ENCODE data around the gene PDE3B.
"Not testable (repeated sequence)": the region's sequence is repeated elsewhere in the genome, so short reads cannot be mapped to it uniquely, and the experiment has no call there.

PDE3B gene

GRCh38 chr11:14881576-14882193, 238.1 kb downstream of the PDE3B start:
- no peaks in the 10 kb centered on the region for H3K27me3 ChIP-seq (ENCODE audit: control insufficient read depth, insufficient read depth, low read length)
- no peak overlapping the region for H3K4me3 ChIP-seq (ENCODE audit: low read length)
- no peaks in the 10 kb centered on the region for H3K4me1 ChIP-seq (ENCODE audit: control insufficient read depth, low read depth, low read length)

DNA sequence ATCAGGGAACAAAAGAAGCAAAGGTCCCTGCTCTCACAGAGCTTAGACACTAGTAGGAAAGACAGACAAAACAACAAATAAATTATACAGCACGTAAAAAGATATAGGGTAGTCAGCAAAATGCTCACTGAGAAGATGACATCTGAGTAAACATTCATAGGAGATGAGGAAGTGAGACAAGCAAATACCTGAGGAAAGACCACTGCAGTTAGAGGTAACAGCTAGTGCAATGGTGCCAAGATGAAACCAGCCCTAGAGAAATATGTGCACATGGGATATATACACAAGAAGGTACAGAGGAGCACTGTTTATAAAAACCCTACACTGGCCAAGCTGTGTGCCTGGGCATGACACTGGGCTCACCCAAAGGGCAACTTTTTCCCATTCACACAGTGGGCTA, 238.6 kb downstream of the PDE3B start:
- no peak overlapping the region for H3K4me3 ChIP-seq (ENCODE audit: low read length)
- no peaks in the 10 kb centered on the region for H3K27me3 ChIP-seq (ENCODE audit: control insufficient read depth, insufficient read depth, low read length)
- H3K36me3 ChIP-seq (ENCODE audit: control insufficient read depth, low read depth, low read length), result peaks cover 6% of the 10 kb centered on the region

More at GRCh38 chr11:14881576-14882193, 238.1 kb downstream of the PDE3B start:
- Histone ChIP-seq H3K9ac (ENCODE audit: low read length) (no peak overlapping the region), H3K9me3 (ENCODE audit: control insufficient read depth, low read depth, low read length) (peaks cover 3% of the 10 kb centered on the region), H3K36me3 (ENCODE audit: control insufficient read depth, low read depth, low read length) (peaks cover 6% of the 10 kb centered on the region), H3K27ac (ENCODE audit: low read length) (no peak overlapping the region)

DNA sequence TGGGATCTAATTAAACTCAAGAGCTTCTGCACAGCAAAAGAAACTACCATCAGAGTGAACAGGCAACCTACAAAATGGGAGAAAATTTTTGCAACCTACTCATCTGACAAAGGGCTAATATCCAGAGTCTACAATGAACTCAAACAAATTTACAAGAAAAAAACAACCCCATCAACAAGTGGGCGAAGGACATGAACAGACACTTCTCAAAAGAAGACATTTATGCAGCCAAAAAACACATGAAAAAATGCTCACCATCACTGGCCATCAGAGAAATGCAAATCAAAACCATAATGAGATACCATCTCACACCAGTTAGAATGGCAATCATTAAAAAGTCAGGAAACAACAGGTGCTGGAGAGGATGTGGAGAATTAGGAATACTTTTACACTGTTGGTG, 240.1 kb downstream of the PDE3B start:
- H3K9me3 ChIP-seq (ENCODE audit: control insufficient read depth, low read depth, low read length); H3K36me3 ChIP-seq (ENCODE audit: control insufficient read depth, low read depth, low read length); H3K4me3 ChIP-seq (ENCODE audit: low read length); H3K4me1 ChIP-seq (ENCODE audit: control insufficient read depth, low read depth, low read length); H3K27me3 ChIP-seq (ENCODE audit: control insufficient read depth, insufficient read depth, low read length); H3K27ac ChIP-seq (ENCODE audit: low read length); H3K9ac ChIP-seq (ENCODE audit: low read length): not testable (repeated sequence)

More for the DNA sequence above, 238.6 kb downstream of the PDE3B start:
- Histone ChIP-seq H3K9ac (ENCODE audit: low read length) (no peak overlapping the region), H3K9me3 (ENCODE audit: control insufficient read depth, low read depth, low read length) (peaks cover 3% of the 10 kb centered on the region), H3K27ac (ENCODE audit: low read length) (no peak overlapping the region), H3K4me1 (ENCODE audit: control insufficient read depth, low read depth, low read length) (no peaks in the 10 kb centered on the region)

DNA sequence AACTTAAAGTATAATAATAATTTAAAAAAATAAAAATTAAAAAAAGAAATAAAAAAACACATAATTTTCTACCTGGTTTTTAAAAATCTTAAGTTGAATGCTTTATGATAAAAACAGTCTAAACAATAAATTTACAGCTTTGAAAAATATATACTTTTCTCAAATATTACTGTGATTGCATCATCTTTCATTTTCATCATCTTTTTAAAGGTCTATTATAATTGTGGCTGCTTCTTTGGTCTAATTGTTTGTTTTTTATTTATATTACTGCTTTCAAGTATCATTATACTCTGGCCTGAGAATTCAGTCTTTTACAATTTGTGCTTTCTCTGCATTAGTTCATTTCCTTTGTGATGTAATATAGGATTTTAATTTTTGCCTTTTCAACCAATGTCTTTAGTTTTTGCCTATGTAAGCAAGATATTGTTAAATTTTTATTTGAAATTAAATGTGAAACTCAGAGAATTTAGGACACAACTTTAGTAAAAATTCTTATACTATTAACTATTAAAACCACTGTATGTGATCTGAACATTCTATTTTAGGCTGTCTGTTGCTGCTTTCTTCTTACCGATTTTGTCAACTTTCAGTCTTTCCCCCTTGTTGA, 241.2 kb downstream of the PDE3B start:
- Histone ChIP-seq H3K4me1 (ENCODE audit: control insufficient read depth, low read depth, low read length) (no peaks in the 10 kb centered on the region), H3K9me3 (ENCODE audit: control insufficient read depth, low read depth, low read length) (peaks cover 3% of the 10 kb centered on the region), H3K27me3 (ENCODE audit: control insufficient read depth, insufficient read depth, low read length) (no peaks in the 10 kb centered on the region), H3K4me3 (ENCODE audit: low read length) (no peak overlapping the region), H3K9ac (ENCODE audit: low read length) (no peak overlapping the region), H3K36me3 (ENCODE audit: control insufficient read depth, low read depth, low read length) (no peaks in the 10 kb centered on the region), H3K27ac (ENCODE audit: low read length) (no peak overlapping the region)

DNA sequence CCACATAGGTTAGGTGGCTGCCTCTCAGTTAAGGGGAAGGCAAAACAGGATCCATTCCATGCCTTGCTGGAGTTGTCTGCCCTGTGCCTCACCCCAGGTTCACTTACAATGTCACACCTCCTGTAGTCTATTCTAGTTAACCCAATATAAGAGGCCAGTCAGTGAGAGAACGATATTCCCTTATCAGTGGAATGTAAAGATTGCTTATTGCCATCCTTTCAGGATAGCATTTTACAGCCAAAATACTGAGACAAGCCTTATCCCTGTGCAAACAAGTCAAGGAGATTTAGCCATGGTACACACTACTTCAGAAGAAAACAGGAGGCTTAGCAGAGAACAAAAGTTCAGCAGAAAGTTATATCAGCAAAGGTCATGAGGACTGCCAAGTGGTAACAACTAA, 242.9 kb downstream of the PDE3B start:
- H3K9me3 ChIP-seq (ENCODE audit: control insufficient read depth, low read depth, low read length), result peaks cover 3% of the 10 kb centered on the region
- peaks cover 11% of the 10 kb centered on the region for H3K27me3 ChIP-seq (ENCODE audit: control insufficient read depth, insufficient read depth, low read length)
- no peak overlapping the region for H3K9ac ChIP-seq (ENCODE audit: low read length)
- H3K27ac ChIP-seq (ENCODE audit: low read length), result no peak overlapping the region
- H3K4me1 ChIP-seq (ENCODE audit: control insufficient read depth, low read depth, low read length), result no peaks in the 10 kb centered on the region
- H3K36me3 ChIP-seq (ENCODE audit: control insufficient read depth, low read depth, low read length), result no peaks in the 10 kb centered on the region
- no peak overlapping the region for H3K4me3 ChIP-seq (ENCODE audit: low read length)

DNA sequence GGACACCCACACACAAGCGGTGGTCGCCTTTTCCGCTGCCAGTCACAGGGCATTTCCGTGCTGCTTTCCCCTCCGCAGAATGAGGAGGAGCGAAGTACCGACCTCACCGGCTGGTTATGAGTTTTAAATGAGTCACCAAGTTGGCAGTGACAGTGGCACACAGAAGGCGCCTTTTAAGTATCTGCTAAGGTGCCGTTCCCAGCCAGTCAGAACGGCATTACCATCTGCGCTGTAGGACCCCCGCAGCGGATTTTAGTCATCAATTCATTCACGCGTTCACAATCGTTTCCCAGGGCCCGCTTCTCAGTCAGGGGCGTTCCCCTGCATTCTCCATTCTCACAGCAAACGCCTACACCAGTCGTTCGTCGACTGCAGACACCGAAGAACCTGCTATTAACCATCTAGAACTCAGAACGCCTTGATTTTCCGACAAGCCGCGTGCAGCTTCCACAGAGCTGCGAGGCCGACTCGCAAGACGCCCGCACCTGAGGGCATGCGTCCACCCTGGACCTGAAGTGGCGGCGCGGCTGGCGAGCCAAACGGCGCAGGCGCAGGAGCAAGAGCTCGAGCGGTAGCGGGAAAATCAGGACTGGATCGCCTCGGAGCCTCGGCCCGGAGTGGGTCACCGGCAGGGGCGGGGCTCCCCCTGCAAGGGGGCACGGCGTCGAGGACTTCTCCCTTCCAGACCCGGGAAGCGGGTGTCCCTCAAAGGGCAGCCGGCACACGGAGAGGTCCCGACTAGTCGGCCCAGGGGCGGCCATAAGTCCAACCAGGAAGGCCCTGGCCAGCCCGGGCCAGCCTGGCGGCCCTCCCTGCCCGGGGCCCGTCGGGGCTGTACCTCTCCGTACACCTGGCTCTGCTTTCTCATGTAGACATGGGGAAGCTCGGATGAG, 247.8 kb downstream of the PDE3B start:
- Histone ChIP-seq H3K27ac (ENCODE audit: low read length) (no peak overlapping the region), H3K27me3 (ENCODE audit: control insufficient read depth, insufficient read depth, low read length) (peaks cover 28% of the 10 kb centered on the region), H3K9me3 (ENCODE audit: control insufficient read depth, low read depth, low read length) (no peaks in the 10 kb centered on the region), H3K36me3 (ENCODE audit: control insufficient read depth, low read depth, low read length) (no peaks in the 10 kb centered on the region), H3K4me1 (ENCODE audit: control insufficient read depth, low read depth, low read length) (no peaks in the 10 kb centered on the region), H3K9ac (ENCODE audit: low read length) (peak overlapping the region; percentile 40), H3K4me3 (ENCODE audit: low read length) (peak overlapping the region; percentile 69)

DNA sequence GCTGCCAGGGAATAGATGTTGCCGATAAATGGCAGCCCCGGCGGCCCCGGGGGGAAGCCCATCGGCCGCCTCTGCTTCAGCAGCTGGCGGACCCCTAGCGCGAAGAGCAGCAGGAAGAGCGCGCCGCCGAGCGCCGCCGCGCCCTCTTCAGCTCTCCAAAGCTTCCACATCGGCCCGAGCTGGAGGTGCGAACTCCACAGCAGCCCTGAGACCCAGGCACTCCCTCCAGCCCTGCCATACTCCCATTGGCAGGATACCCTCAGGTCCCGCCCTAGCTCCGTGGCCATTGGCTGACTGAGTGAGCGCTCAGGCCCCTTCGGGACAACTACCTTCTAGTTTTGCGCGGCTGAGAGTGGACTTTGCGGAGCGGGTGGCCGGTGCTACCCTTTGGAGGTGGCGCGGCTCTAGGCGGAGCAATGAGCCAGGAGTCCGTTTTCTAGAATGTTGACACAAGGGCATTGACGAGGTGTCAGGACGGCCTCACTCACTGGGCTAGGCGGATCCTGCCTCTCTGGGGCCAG, 248.5 kb downstream of the PDE3B start, which contains the start of gene CYP2R1:
CYP2R1 (minus strand) TSS at position 196 of the 521 bp plus-strand sequence; CDS start at position 170, 26 bp downstream.
- H3K36me3 ChIP-seq (ENCODE audit: control insufficient read depth, low read depth, low read length), result no peaks in the 10 kb centered on the region

DNA sequence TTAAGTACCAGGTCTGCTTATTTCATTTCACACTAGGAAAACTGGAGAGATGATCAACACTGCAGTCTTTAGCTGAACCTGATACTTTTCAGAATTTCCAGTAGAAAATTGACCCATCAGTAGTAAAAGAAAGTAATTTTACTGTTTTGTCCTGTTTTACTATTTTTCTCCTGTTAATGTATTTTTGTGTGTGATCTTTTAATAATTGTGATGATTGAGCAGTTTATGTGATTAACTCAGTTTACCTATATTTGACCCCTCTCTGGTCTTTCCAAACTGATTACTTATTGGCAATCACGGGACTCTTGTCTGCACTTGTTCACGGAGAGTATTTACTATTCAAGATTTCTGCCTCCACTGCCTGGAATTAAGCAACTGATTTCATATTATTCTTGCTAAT, 249.0 kb downstream of the PDE3B start:
- peaks cover 28% of the 10 kb centered on the region for H3K27me3 ChIP-seq (ENCODE audit: control insufficient read depth, insufficient read depth, low read length)
- no peak overlapping the region for H3K27ac ChIP-seq (ENCODE audit: low read length)
- H3K4me1 ChIP-seq (ENCODE audit: control insufficient read depth, low read depth, low read length), result no peaks in the 10 kb centered on the region
- no peaks in the 10 kb centered on the region for H3K9me3 ChIP-seq (ENCODE audit: control insufficient read depth, low read depth, low read length)
- no peaks in the 10 kb centered on the region for H3K36me3 ChIP-seq (ENCODE audit: control insufficient read depth, low read depth, low read length)
- peak overlapping the region; percentile 69 for H3K4me3 ChIP-seq (ENCODE audit: low read length)
- no peak overlapping the region for H3K9ac ChIP-seq (ENCODE audit: low read length)

More for the DNA sequence above, 248.5 kb downstream of the PDE3B start, which contains the start of gene CYP2R1:
- Histone ChIP-seq H3K27ac (ENCODE audit: low read length) (no peak within 1 kb of the TSS), H3K27me3 (ENCODE audit: control insufficient read depth, insufficient read depth, low read length) (peaks cover 28% of the 10 kb centered on the region), H3K9me3 (ENCODE audit: control insufficient read depth, low read depth, low read length) (no peaks in the 10 kb centered on the region), H3K9ac (ENCODE audit: low read length) (peak within 1 kb of the TSS; percentile 40), H3K4me3 (ENCODE audit: low read length) (peak within 1 kb of the TSS; percentile 69), H3K4me1 (ENCODE audit: control insufficient read depth, low read depth, low read length) (no peaks in the 10 kb centered on the region)

GRCh38 chr11:14894657-14895598, 251.3 kb downstream of the PDE3B start:
- Histone ChIP-seq H3K36me3 (ENCODE audit: control insufficient read depth, low read depth, low read length) (no peaks in the 10 kb centered on the region), H3K9me3 (ENCODE audit: control insufficient read depth, low read depth, low read length) (no peaks in the 10 kb centered on the region), H3K4me1 (ENCODE audit: control insufficient read depth, low read depth, low read length) (no peaks in the 10 kb centered on the region), H3K9ac (ENCODE audit: low read length) (no peak overlapping the region), H3K27me3 (ENCODE audit: control insufficient read depth, insufficient read depth, low read length) (peaks cover 28% of the 10 kb centered on the region), H3K27ac (ENCODE audit: low read length) (no peak overlapping the region), H3K4me3 (ENCODE audit: low read length) (no peak overlapping the region)

- H3K27me3 ChIP-seq (ENCODE audit: control insufficient read depth, insufficient read depth, low read length), result peaks cover 6% of the 10 kb centered on the region
Measured at GRCh38 chr11:14898355-14898754, 254.8 kb downstream of the PDE3B start.

More at GRCh38 chr11:14898355-14898754, 254.8 kb downstream of the PDE3B start:
- Histone ChIP-seq H3K4me3 (ENCODE audit: low read length) (no peak overlapping the region), H3K27ac (ENCODE audit: low read length) (no peak overlapping the region), H3K9me3 (ENCODE audit: control insufficient read depth, low read depth, low read length) (no peaks in the 10 kb centered on the region), H3K9ac (ENCODE audit: low read length) (no peak overlapping the region), H3K4me1 (ENCODE audit: control insufficient read depth, low read depth, low read length) (no peaks in the 10 kb centered on the region), H3K36me3 (ENCODE audit: control insufficient read depth, low read depth, low read length) (no peaks in the 10 kb centered on the region)

Data from iPS-18a (cell line).